MCF 10A (cell line): Measurements from ENCODE around the gene ZNF365. TPM values are rescaled to one million over a fixed set of nuclear protein-coding genes. Genes with fewer than 3 reads are reported as not detected.

Experiments
- BruUV-seq: library from RNA; stranded (reverse); fragments of 400-500 nt; replicated peaks from 2 replicates; lab custom pipeline; 2021; lab: Mats Ljungman, UMichigan
- CTCF ChIA-PET: fragments of 300-600 bp; sonication (Branson Sonifier 250); formaldehyde crosslinking; extraction: SDS; loops from one replicate; lab custom pipeline; 2021; ENCODE audit warnings: antibody characterized with exemption, inconsistent platforms; lab: Yijun Ruan, JAX
- POLR2A ChIA-PET: fragments of 300-600, 350-650 bp; sonication (Branson Sonifier 250); formaldehyde crosslinking; extraction: SDS; loops from one replicate; lab custom pipeline; 2020; ENCODE audit warnings: antibody characterized with exemption, inconsistent platforms; lab: Yijun Ruan, JAX
- DNase-seq: peaks from one replicate; pipeline ENCODE4 v3.0.0-alpha.2; 2018; ENCODE audit not compliant: unreplicated experiment
- H3K27ac Mint-ChIP-seq: one replicate; pipeline ENCODE4 v1.8.0; 2022; ENCODE audit warnings: mild to moderate bottlenecking, low read depth, mixed read lengths; ENCODE audit not compliant: unreplicated experiment
- H3K27me3 Mint-ChIP-seq: one replicate; pipeline ENCODE4 v1.8.0; 2022; ENCODE audit warnings: mixed read lengths; ENCODE audit not compliant: insufficient read depth, unreplicated experiment
- H3K36me3 Mint-ChIP-seq: one replicate; pipeline ENCODE4 v1.8.0; 2022; ENCODE audit warnings: mild to moderate bottlenecking, moderate library complexity, mixed read lengths; ENCODE audit not compliant: insufficient read depth, unreplicated experiment
- H3K4me1 Mint-ChIP-seq: one replicate; pipeline ENCODE4 v1.8.0; 2022; ENCODE audit warnings: mixed read lengths; ENCODE audit not compliant: insufficient read depth, unreplicated experiment
- H3K4me3 Mint-ChIP-seq: one replicate; pipeline ENCODE4 v1.8.0; 2022; ENCODE audit warnings: mild to moderate bottlenecking, moderate library complexity, mixed read lengths; ENCODE audit not compliant: unreplicated experiment
- H3K9me3 Mint-ChIP-seq: one replicate; pipeline ENCODE4 v1.8.0; 2022; ENCODE audit warnings: mixed read lengths; ENCODE audit not compliant: unreplicated experiment
- CTCF ChIP-seq: fragments of 200-600 bp; IDR thresholded peaks from one replicate; pipeline ENCODE4 v1.8.0; 2022; ENCODE audit warnings: antibody characterized with exemption, mild to moderate bottlenecking; ENCODE audit not compliant: unreplicated experiment
- intact Hi-C: fragments of 100-400 bp; cut with micrococcal nuclease; formaldehyde crosslinking; loops from 2 replicates; pipeline ENCODE4 v1.14.1; 2022
- total RNA-seq: library from RNA; stranded (reverse); gene quantifications from 2 replicates; pipeline ENCODE4 v1.2.3, GENCODE V29; 2022

Gene ZNF365
- total RNA-seq, 1 experiment from 2014 or later, result 1.3 TPM

GRCh38 chr10:62390497-62391176, 16.5 kb downstream of the ZNF365 start:
- Mint-ChIP-seq H3K4me1 (peaks cover 29% of the 10 kb centered on the region), H3K27ac (no peak overlapping the region), H3K27me3 (no peaks in the 10 kb centered on the region), H3K9me3 (peaks cover 17% of the 10 kb centered on the region), H3K4me3 (no peak overlapping the region), H3K36me3 (no peaks in the 10 kb centered on the region)
- BruUV-seq, result no TSS peak
- no peak for DNase-seq
- no peak for TF ChIP-seq CTCF
- POLR2A ChIA-PET, result interaction anchor here (0.6 kb wide), 1 partner anchor 1041 kb away, joined by 3 read pairs; no protein-coding TSS in a partner anchor
- CTCF ChIA-PET, result interaction anchor here (0.9 kb wide), 1 partner anchor 16 kb away, joined by 3 read pairs; no protein-coding TSS in a partner anchor
- intact Hi-C loops, result no loop called here

- no peak for DNase-seq
- peaks cover 10% of the 10 kb centered on the region for H3K9me3 Mint-ChIP-seq
- TF ChIP-seq CTCF, result no peak
- POLR2A ChIA-PET, result no interaction called here
- no peaks in the 10 kb centered on the region for H3K36me3 Mint-ChIP-seq
- H3K4me1 Mint-ChIP-seq, result peaks cover 5% of the 10 kb centered on the region
- intact Hi-C loops, result no loop called here
- no peak overlapping the region for H3K27ac Mint-ChIP-seq
- no peaks in the 10 kb centered on the region for H3K27me3 Mint-ChIP-seq
- BruUV-seq, result no TSS peak
- CTCF ChIA-PET, result interaction anchor here (0.5 to 1.4 kb wide), 5 partner anchors 31 to 522 kb away, joined by 3 to 4 read pairs (median 4); no protein-coding TSS in a partner anchor
- H3K4me3 Mint-ChIP-seq, result no peak overlapping the region
Observed at GRCh38 chr10:62393237-62393636, 19.1 kb downstream of the ZNF365 start.

- ChIA-PET POLR2A (no interaction called here), CTCF (interaction anchor here (0.6 to 1.4 kb wide), 3 partner anchors 42 to 1214 kb away, joined by 3 to 5 read pairs (median 4); no protein-coding TSS in a partner anchor)
- intact Hi-C loops, result no loop called here
- peaks cover 5% of the 10 kb centered on the region for H3K4me1 Mint-ChIP-seq
- no TSS peak for BruUV-seq
- peaks cover 10% of the 10 kb centered on the region for H3K9me3 Mint-ChIP-seq
- no peak for DNase-seq
- H3K27ac Mint-ChIP-seq, result no peak overlapping the region
- no peak overlapping the region for H3K4me3 Mint-ChIP-seq
- no peaks in the 10 kb centered on the region for H3K27me3 Mint-ChIP-seq
- TF ChIP-seq CTCF, result no peak
- H3K36me3 Mint-ChIP-seq, result no peaks in the 10 kb centered on the region
Observed at GRCh38 chr10:62394556-62395018, 20.4 kb downstream of the ZNF365 start.

- Mint-ChIP-seq H3K27me3 (no peaks in the 10 kb centered on the region), H3K27ac (no peak overlapping the region), H3K9me3 (peaks cover 10% of the 10 kb centered on the region), H3K36me3 (no peaks in the 10 kb centered on the region), H3K4me3 (no peak overlapping the region), H3K4me1 (peaks cover 5% of the 10 kb centered on the region)
- intact Hi-C loops, result no loop called here
- no peak for DNase-seq
- ChIA-PET POLR2A (no interaction called here), CTCF (no interaction called here)
- BruUV-seq, result no TSS peak
- no peak for TF ChIP-seq CTCF
Observed at GRCh38 chr10:62395892-62396291, 21.7 kb downstream of the ZNF365 start.
